ENCODE results near the gene GGT6.

Gene GGT6

DNA sequence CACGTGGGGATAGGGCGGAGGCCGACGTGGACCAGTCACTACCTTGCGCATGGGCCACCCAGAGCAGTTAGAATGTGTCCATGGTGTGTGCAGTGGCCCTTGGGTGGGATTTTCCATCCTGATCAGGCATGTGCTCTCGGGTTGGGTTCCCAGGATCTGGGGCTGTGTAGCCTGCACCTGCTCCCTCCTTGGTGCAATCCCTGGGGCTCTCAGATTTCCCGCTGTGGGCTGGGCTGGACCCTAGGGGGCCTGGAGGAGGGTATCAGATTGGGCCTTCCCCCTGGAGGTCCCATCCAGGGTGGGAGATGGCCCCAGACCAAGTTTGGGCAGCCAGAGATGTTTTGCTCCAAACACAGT is 25.2 kb upstream of the GGT6 start:
- Histone ChIP-seq H3K4me2 (ENCODE audit: insufficient read depth, low read length) (no peak overlapping the region), H3K9me3 (ENCODE audit: insufficient read depth, low read length, severe bottlenecking) (no peaks in the 10 kb centered on the region), H4K20me1 (ENCODE audit: insufficient read depth, low read length) (no peaks in the 10 kb centered on the region; the same call in 1 of the 2 replicates), H3K79me2 (ENCODE audit: insufficient read depth, low read length) (no peaks in the 10 kb centered on the region), H2AFZ (ENCODE audit: low read depth, low read length) (no peak overlapping the region), H3K9ac (ENCODE audit: low read depth, low read length) (no peak overlapping the region), H3K27me3 (ENCODE audit: insufficient read depth, low read length, poor library complexity) (peaks cover 6% of the 10 kb centered on the region), H3K27ac (ENCODE audit: low read length) (no peak overlapping the region), H3K4me1 (ENCODE audit: insufficient read depth, low read length) (no peaks in the 10 kb centered on the region), H3K36me3 (ENCODE audit: insufficient read depth, low read length) (no peaks in the 10 kb centered on the region), H3K4me3 (ENCODE audit: low read depth in 1 of 2, low read length in 2 of 2) (no peak overlapping the region)
- DNase-seq, result no peak
- no peak for TF ChIP-seq EZH2 (IDR thresholded peaks at IDR 0.05; ENCODE audit: borderline replicate concordance, low read depth, low read length, severe bottlenecking)
- TF ChIP-seq, protein P1, sequence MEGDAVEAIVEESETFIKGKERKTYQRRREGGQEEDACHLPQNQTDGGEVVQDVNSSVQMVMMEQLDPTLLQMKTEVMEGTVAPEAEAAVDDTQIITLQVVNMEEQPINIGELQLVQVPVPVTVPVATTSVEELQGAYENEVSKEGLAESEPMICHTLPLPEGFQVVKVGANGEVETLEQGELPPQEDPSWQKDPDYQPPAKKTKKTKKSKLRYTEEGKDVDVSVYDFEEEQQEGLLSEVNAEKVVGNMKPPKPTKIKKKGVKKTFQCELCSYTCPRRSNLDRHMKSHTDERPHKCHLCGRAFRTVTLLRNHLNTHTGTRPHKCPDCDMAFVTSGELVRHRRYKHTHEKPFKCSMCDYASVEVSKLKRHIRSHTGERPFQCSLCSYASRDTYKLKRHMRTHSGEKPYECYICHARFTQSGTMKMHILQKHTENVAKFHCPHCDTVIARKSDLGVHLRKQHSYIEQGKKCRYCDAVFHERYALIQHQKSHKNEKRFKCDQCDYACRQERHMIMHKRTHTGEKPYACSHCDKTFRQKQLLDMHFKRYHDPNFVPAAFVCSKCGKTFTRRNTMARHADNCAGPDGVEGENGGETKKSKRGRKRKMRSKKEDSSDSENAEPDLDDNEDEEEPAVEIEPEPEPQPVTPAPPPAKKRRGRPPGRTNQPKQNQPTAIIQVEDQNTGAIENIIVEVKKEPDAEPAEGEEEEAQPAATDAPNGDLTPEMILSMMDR (IDR thresholded peaks at IDR 0.05; ENCODE audit: borderline replicate concordance, extremely low read depth, low read length, poor library complexity, severe bottlenecking), result no peak
- no peak for ATAC-seq (ENCODE audit: insufficient read depth, low read depth)

DNA sequence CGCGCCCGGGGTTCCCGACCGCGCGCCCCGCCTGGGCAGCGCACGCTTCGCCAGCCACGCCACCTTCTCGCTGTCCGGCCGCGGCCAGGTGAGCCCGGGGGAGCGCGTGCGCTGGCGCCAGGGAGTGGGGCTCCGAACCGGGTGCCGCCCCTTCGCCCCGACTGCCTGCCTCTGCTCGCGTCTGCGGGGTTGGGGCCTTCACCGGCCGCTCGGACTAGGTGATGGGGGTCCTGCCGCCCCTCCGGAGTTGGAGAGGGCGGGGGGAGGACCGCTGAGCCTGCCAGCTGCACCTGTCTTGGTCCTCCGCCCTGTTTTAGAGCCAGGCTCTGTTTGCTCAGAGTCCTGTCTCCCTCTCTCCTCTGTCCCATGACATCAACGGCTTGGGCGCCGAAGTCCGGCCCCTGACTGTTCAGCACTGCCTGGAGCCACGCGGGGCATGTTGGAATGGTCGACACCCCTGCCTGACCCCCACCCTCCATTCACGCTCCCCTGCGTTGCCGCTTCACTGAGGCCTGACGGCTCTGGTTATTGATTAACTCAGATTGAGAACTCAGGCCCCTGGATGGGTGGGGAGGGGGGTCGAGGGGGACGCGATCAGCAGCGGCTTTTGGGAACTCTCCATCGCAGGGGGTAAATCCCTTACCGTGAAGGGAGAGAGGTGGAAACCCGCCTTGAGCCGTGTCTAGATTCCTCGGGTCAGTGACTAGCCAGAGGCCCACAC is 24.7 kb upstream of the GGT6 start:
- DNase-seq (no peak), ATAC-seq (ENCODE audit: insufficient read depth, low read depth) (no peak)
- Histone ChIP-seq H3K4me1 (ENCODE audit: insufficient read depth, low read length) (no peaks in the 10 kb centered on the region), H3K27me3 (ENCODE audit: insufficient read depth, low read length, poor library complexity) (peaks cover 6% of the 10 kb centered on the region), H2AFZ (ENCODE audit: low read depth, low read length) (no peak overlapping the region), H4K20me1 (ENCODE audit: insufficient read depth, low read length) (no peaks in the 10 kb centered on the region; the same call in 1 of the 2 replicates), H3K79me2 (ENCODE audit: insufficient read depth, low read length) (no peaks in the 10 kb centered on the region), H3K9ac (ENCODE audit: low read depth, low read length) (no peak overlapping the region), H3K4me3 (ENCODE audit: low read depth in 1 of 2, low read length in 2 of 2) (no peak overlapping the region), H3K36me3 (ENCODE audit: insufficient read depth, low read length) (no peaks in the 10 kb centered on the region), H3K9me3 (ENCODE audit: insufficient read depth, low read length, severe bottlenecking) (no peaks in the 10 kb centered on the region), H3K4me2 (ENCODE audit: insufficient read depth, low read length) (no peak overlapping the region), H3K27ac (ENCODE audit: low read length) (no peak overlapping the region)
- TF ChIP-seq, protein P1 (IDR thresholded peaks at IDR 0.05; ENCODE audit: borderline replicate concordance, extremely low read depth, low read length, poor library complexity, severe bottlenecking), result no peak
- no peak for TF ChIP-seq EZH2 (IDR thresholded peaks at IDR 0.05; ENCODE audit: borderline replicate concordance, low read depth, low read length, severe bottlenecking)

DNA sequence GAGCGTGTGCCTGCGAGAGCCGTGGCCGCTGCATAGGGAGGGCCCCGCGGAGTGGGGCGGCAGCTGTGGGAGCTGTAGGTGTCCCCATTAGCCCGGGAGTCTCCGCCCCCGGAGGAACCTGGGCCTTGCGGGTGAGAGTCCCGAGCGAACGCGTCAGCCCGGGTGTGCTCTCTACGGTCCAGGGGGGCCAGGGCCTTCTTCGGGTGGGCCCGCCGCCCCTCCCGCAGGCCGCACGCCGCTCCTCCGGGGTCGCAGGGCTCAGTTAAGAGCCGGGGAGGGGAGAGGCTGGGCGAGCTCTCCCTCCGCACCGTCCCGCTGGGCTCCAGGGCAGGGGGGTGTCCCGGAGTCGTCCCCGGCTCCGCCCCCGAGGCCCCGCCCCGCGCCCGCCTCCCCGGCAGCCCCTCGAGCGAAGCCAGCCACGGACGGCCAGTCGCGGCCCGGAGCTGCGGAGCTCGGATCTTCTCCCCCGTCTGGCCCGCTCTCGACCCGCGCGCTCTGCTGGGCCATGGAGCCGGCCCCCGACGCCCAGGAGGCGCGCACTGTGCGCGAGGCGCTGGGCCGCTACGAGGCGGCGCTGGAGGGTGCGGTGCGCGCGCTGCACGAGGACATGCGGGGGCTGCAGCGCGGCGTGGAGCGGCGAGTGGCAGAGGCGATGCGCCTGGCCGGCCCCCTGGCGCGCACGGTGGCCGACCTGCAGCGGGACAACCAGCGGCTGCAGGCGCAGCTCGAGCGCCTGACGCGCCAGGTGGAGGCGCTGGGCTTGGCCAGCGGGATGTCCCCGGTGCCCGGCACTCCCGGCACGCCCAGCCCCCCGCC is 23.9 kb upstream of the GGT6 start, which contains the start of gene SMTNL2:
SMTNL2 (plus strand) TSS at position 429 of the 816 bp plus-strand sequence; CDS start at position 506, 77 bp downstream.
- TF ChIP-seq EZH2 (IDR thresholded peaks at IDR 0.05; ENCODE audit: borderline replicate concordance, low read depth, low read length, severe bottlenecking), result no peak
- TF ChIP-seq, protein P1 (IDR thresholded peaks at IDR 0.05; ENCODE audit: borderline replicate concordance, extremely low read depth, low read length, poor library complexity, severe bottlenecking), result no peak
- no peak within 1 kb of the TSS for H2AFZ ChIP-seq (ENCODE audit: low read depth, low read length)
- H3K36me3 ChIP-seq (ENCODE audit: insufficient read depth, low read length), result no peaks in the 10 kb centered on the region
- peaks cover 6% of the 10 kb centered on the region for H3K27me3 ChIP-seq (ENCODE audit: insufficient read depth, low read length, poor library complexity)
- ATAC-seq (ENCODE audit: insufficient read depth, low read depth) (no peak), DNase-seq (no peak)
- H3K9me3 ChIP-seq (ENCODE audit: insufficient read depth, low read length, severe bottlenecking), result no peaks in the 10 kb centered on the region
- no peak within 1 kb of the TSS for H3K4me2 ChIP-seq (ENCODE audit: insufficient read depth, low read length)
- H3K4me3 ChIP-seq (ENCODE audit: low read depth in 1 of 2, low read length in 2 of 2), result no peak within 1 kb of the TSS
- H4K20me1 ChIP-seq (ENCODE audit: insufficient read depth, low read length), result no peaks in the 10 kb centered on the region; the same call in 1 of the 2 replicates
- H3K79me2 ChIP-seq (ENCODE audit: insufficient read depth, low read length), result no peaks in the 10 kb centered on the region
- no peak within 1 kb of the TSS for H3K27ac ChIP-seq (ENCODE audit: low read length)
- no peaks in the 10 kb centered on the region for H3K4me1 ChIP-seq (ENCODE audit: insufficient read depth, low read length)
- H3K9ac ChIP-seq (ENCODE audit: low read depth, low read length), result no peak within 1 kb of the TSS

All from DND-41 (cell line).